Activated naive CD8-positive, alpha-beta T cell treated with anti-CD3 and anti-CD28 coated beads, Interleukin-2, amount 50 U/mL, for 24 hours (primary cell): Measurements from ENCODE around the gene PRKN.

Experiments
- ATAC-seq: fragments of 150-1000 bp; cut with Tn5 transposase; one replicate; pipeline ENCODE4 v1.10.0; 2021
- DNase-seq: peaks from one replicate; pipeline ENCODE4 v3.0.0; 2021
- H3K27ac Mint-ChIP-seq: one replicate; pipeline ENCODE4 v1.8.0; 2021; ENCODE audit warnings: mild to moderate bottlenecking, mixed read lengths
- H3K27me3 Mint-ChIP-seq: one replicate; pipeline ENCODE4 v1.8.0; 2021; ENCODE audit warnings: mixed read lengths
- H3K36me3 Mint-ChIP-seq: one replicate; pipeline ENCODE4 v1.8.0; 2021; ENCODE audit warnings: low read depth, mixed read lengths
- H3K4me1 Mint-ChIP-seq: one replicate; pipeline ENCODE4 v1.8.0; 2021; ENCODE audit warnings: mixed read lengths
- H3K4me3 Mint-ChIP-seq: one replicate; pipeline ENCODE4 v1.8.0; 2021; ENCODE audit warnings: mild to moderate bottlenecking, moderate library complexity, mixed read lengths
- H3K9me3 Mint-ChIP-seq: one replicate; pipeline ENCODE4 v1.8.0; 2021; ENCODE audit warnings: mixed read lengths

Gene PRKN

GRCh38 chr6:162332365-162332764 lies 395.2 kb downstream of the PRKN start:
- Mint-ChIP-seq H3K27me3 (no peaks in the 10 kb centered on the region), H3K27ac (no peak overlapping the region), H3K4me1 (no peaks in the 10 kb centered on the region), H3K36me3 (peaks cover 3% of the 10 kb centered on the region), H3K9me3 (peaks cover 17% of the 10 kb centered on the region), H3K4me3 (no peak overlapping the region)
- DNase-seq (no peak), ATAC-seq (no peak)

GRCh38 chr6:162331911-162332310 lies 395.7 kb downstream of the PRKN start:
- Mint-ChIP-seq H3K27ac (no peak overlapping the region), H3K4me3 (no peak overlapping the region), H3K36me3 (peaks cover 3% of the 10 kb centered on the region), H3K4me1 (no peaks in the 10 kb centered on the region), H3K9me3 (peaks cover 15% of the 10 kb centered on the region), H3K27me3 (no peaks in the 10 kb centered on the region)
- ATAC-seq, result no peak
- no peak for DNase-seq

- Mint-ChIP-seq H3K4me1 (no peaks in the 10 kb centered on the region), H3K36me3 (peaks cover 3% of the 10 kb centered on the region), H3K9me3 (peaks cover 19% of the 10 kb centered on the region), H3K27me3 (no peaks in the 10 kb centered on the region), H3K4me3 (no peak overlapping the region), H3K27ac (no peak overlapping the region)
- ATAC-seq, result no peak
- no peak for DNase-seq
Measured at GRCh38 chr6:162325826-162326225, 401.7 kb downstream of the PRKN start.

GRCh38 chr6:162325051-162325450 lies 402.5 kb downstream of the PRKN start:
- no peak overlapping the region for H3K4me3 Mint-ChIP-seq

GRCh38 chr6:162315291-162315690 lies 412.3 kb downstream of the PRKN start:
- H3K36me3 Mint-ChIP-seq, result no peaks in the 10 kb centered on the region
- no peaks in the 10 kb centered on the region for H3K27me3 Mint-ChIP-seq
- H3K4me3 Mint-ChIP-seq, result no peak overlapping the region
- DNase-seq, result no peak
- no peaks in the 10 kb centered on the region for H3K4me1 Mint-ChIP-seq
- no peaks in the 10 kb centered on the region for H3K9me3 Mint-ChIP-seq
- H3K27ac Mint-ChIP-seq, result no peak overlapping the region
- no peak for ATAC-seq

More at GRCh38 chr6:162325051-162325450, 402.5 kb downstream of the PRKN start:
- H3K27me3 Mint-ChIP-seq, result no peaks in the 10 kb centered on the region
- peaks cover 3% of the 10 kb centered on the region for H3K36me3 Mint-ChIP-seq
- no peak for ATAC-seq
- DNase-seq, result no peak
- H3K27ac Mint-ChIP-seq, result no peak overlapping the region
- H3K4me1 Mint-ChIP-seq, result no peaks in the 10 kb centered on the region
- peaks cover 20% of the 10 kb centered on the region for H3K9me3 Mint-ChIP-seq

GRCh38 chr6:162313922-162314660 lies 413.5 kb downstream of the PRKN start:
- no peak for DNase-seq
- no peaks in the 10 kb centered on the region for H3K9me3 Mint-ChIP-seq
- no peaks in the 10 kb centered on the region for H3K4me1 Mint-ChIP-seq

GRCh38 chr6:162307865-162308264 lies 419.7 kb downstream of the PRKN start:
- ATAC-seq (no peak), DNase-seq (no peak)
- Mint-ChIP-seq H3K36me3 (no peaks in the 10 kb centered on the region), H3K4me1 (no peaks in the 10 kb centered on the region), H3K27ac (peak overlapping the region; percentile 5), H3K4me3 (no peak overlapping the region), H3K9me3 (no peaks in the 10 kb centered on the region), H3K27me3 (no peaks in the 10 kb centered on the region)

More at GRCh38 chr6:162313922-162314660, 413.5 kb downstream of the PRKN start:
- Mint-ChIP-seq H3K36me3 (no peaks in the 10 kb centered on the region), H3K27me3 (no peaks in the 10 kb centered on the region), H3K27ac (no peak overlapping the region), H3K4me3 (no peak overlapping the region)
- ATAC-seq, result no peak

GRCh38 chr6:162306616-162307015 lies 420.9 kb downstream of the PRKN start:
- no peak for DNase-seq
- ATAC-seq, result no peak
- H3K27me3 Mint-ChIP-seq, result no peaks in the 10 kb centered on the region
- no peaks in the 10 kb centered on the region for H3K36me3 Mint-ChIP-seq
- H3K27ac Mint-ChIP-seq, result no peak overlapping the region
- no peak overlapping the region for H3K4me3 Mint-ChIP-seq
- H3K4me1 Mint-ChIP-seq, result no peaks in the 10 kb centered on the region
- H3K9me3 Mint-ChIP-seq, result no peaks in the 10 kb centered on the region

- H3K36me3 Mint-ChIP-seq, result no peaks in the 10 kb centered on the region
- no peak overlapping the region for H3K4me3 Mint-ChIP-seq
- H3K9me3 Mint-ChIP-seq, result no peaks in the 10 kb centered on the region
- no peak for ATAC-seq
- no peaks in the 10 kb centered on the region for H3K27me3 Mint-ChIP-seq
- no peak overlapping the region for H3K27ac Mint-ChIP-seq
- DNase-seq, result no peak
- no peaks in the 10 kb centered on the region for H3K4me1 Mint-ChIP-seq
Measured at GRCh38 chr6:162301128-162301527, 426.4 kb downstream of the PRKN start.

GRCh38 chr6:162294029-162294428 lies 433.5 kb downstream of the PRKN start:
- Mint-ChIP-seq H3K4me1 (no peaks in the 10 kb centered on the region), H3K4me3 (no peak overlapping the region), H3K27me3 (no peaks in the 10 kb centered on the region), H3K27ac (no peak overlapping the region), H3K36me3 (no peaks in the 10 kb centered on the region), H3K9me3 (no peaks in the 10 kb centered on the region)
- ATAC-seq (no peak), DNase-seq (no peak)

GRCh38 chr6:162292915-162293314 lies 434.7 kb downstream of the PRKN start:
- no peak for DNase-seq
- Mint-ChIP-seq H3K4me3 (no peak overlapping the region), H3K27ac (no peak overlapping the region), H3K4me1 (no peaks in the 10 kb centered on the region), H3K36me3 (no peaks in the 10 kb centered on the region), H3K27me3 (no peaks in the 10 kb centered on the region), H3K9me3 (no peaks in the 10 kb centered on the region)
- no peak for ATAC-seq

- Mint-ChIP-seq H3K27ac (no peak overlapping the region), H3K4me1 (no peaks in the 10 kb centered on the region), H3K27me3 (no peaks in the 10 kb centered on the region), H3K9me3 (no peaks in the 10 kb centered on the region), H3K4me3 (no peak overlapping the region), H3K36me3 (no peaks in the 10 kb centered on the region)
- no peak for DNase-seq
- no peak for ATAC-seq
Measured at GRCh38 chr6:162290846-162291465, 436.6 kb downstream of the PRKN start.

GRCh38 chr6:162289972-162290371 lies 437.6 kb downstream of the PRKN start:
- Mint-ChIP-seq H3K4me1 (no peaks in the 10 kb centered on the region), H3K27ac (no peak overlapping the region), H3K36me3 (no peaks in the 10 kb centered on the region), H3K4me3 (no peak overlapping the region), H3K9me3 (no peaks in the 10 kb centered on the region), H3K27me3 (no peaks in the 10 kb centered on the region)
- no peak for ATAC-seq
- DNase-seq, result no peak

GRCh38 chr6:162273986-162274385 lies 453.6 kb downstream of the PRKN start:
- H3K9me3 Mint-ChIP-seq, result no peaks in the 10 kb centered on the region
- H3K36me3 Mint-ChIP-seq, result no peaks in the 10 kb centered on the region
- no peak overlapping the region for H3K4me3 Mint-ChIP-seq
- no peaks in the 10 kb centered on the region for H3K4me1 Mint-ChIP-seq
- H3K27me3 Mint-ChIP-seq, result no peaks in the 10 kb centered on the region
- DNase-seq (no peak), ATAC-seq (no peak)
- H3K27ac Mint-ChIP-seq, result no peak overlapping the region

- DNase-seq (no peak), ATAC-seq (no peak)
- Mint-ChIP-seq H3K9me3 (no peaks in the 10 kb centered on the region), H3K36me3 (no peaks in the 10 kb centered on the region), H3K27me3 (no peaks in the 10 kb centered on the region), H3K4me1 (no peaks in the 10 kb centered on the region), H3K4me3 (no peak overlapping the region), H3K27ac (no peak overlapping the region)
Measured at GRCh38 chr6:162271922-162272321, 455.6 kb downstream of the PRKN start.
